NB4 (cell line): ENCODE results near the gene DERL2.

Experiments
- CTCF ChIP-seq: IDR thresholded peaks from one replicate; pipeline ENCODE4 v1.5.1; 2012; ENCODE audit warnings: low read depth, low read length
- MAX ChIP-seq: IDR thresholded peaks from 2 replicates; pipeline ENCODE4 v1.6.1; 2011; ENCODE audit warnings: low read depth, low read length
- MYC ChIP-seq: IDR thresholded peaks from 2 replicates; pipeline ENCODE4 v1.6.1; 2011; ENCODE audit warnings: low read depth, low read length
- POLR2A ChIP-seq: IDR thresholded peaks from 2 replicates; pipeline ENCODE4 v1.6.1; 2011; ENCODE audit warnings: mild to moderate bottlenecking; ENCODE audit not compliant: insufficient read length; ENCODE audit errors: extremely low read depth

- TF ChIP-seq CTCF (no peak), POLR2A (no peak), MYC (no peak), MAX (no peak)
These were observed 4.5 kb downstream of the DERL2 start for GRCh38 chr17:5481451-5481850.
